PC-3 (cell line): Measurements from ENCODE around the gene HINT3. TPM values are rescaled to one million over a fixed set of nuclear protein-coding genes. Genes with fewer than 3 reads are reported as not detected.

Experiments used
- ATAC-seq: fragments of 200-7000 bp; cut with Tn5 transposase; 2 replicates; pipeline ENCODE4 v1.9.1; 2020; ENCODE audit warnings: mild to moderate bottlenecking, moderate library complexity
- BruUV-seq: library from RNA; stranded (reverse); fragments of 400-500 nt; replicated peaks from 2 replicates; lab custom pipeline; 2021; lab: Mats Ljungman, UMichigan
- CTCF ChIA-PET: fragments of 300-600 bp; sonication (Branson Sonifier 250); formaldehyde crosslinking; loops from one replicate; lab custom pipeline; 2022; ENCODE audit warnings: antibody characterized with exemption; lab: Charles Lee
- POLR2A ChIA-PET: fragments of 300-600 bp; sonication (Branson Sonifier 250); formaldehyde crosslinking; loops from one replicate; lab custom pipeline; 2022; ENCODE audit warnings: antibody characterized with exemption; ENCODE audit not compliant: unreplicated experiment; lab: Charles Lee
- DNase-seq: peaks from one replicate; pipeline ENCODE4 v3.0.0-alpha.2; 2015
- H2AFZ ChIP-seq: fragments of 300-600 bp; sonication (generic); 2 replicates; pipeline ENCODE4 v1.6.0; 2016; ENCODE audit warnings: antibody characterized with exemption, low read length
- H3F3A ChIP-seq: fragments of 300-600 bp; sonication (generic); one replicate; pipeline ENCODE4 v1.6.0; 2017; ENCODE audit warnings: antibody characterized with exemption, low read length, control low read depth, mild to moderate bottlenecking; ENCODE audit not compliant: unreplicated experiment
- H3K27ac ChIP-seq: fragments of 300-600 bp; sonication (generic); 2 replicates; pipeline ENCODE4 v1.5.1; 2016; ENCODE audit warnings: mild to moderate bottlenecking, low read length
- H3K27me3 ChIP-seq: fragments of 300-600 bp; sonication (generic); 2 replicates; pipeline ENCODE4 v1.6.1; 2016; ENCODE audit warnings: low read length, mixed read lengths
- H3K36me3 ChIP-seq: fragments of 300-600 bp; sonication (generic); 2 replicates; pipeline ENCODE4 v1.6.1; 2016; ENCODE audit warnings: low read depth, mixed run types, low read length, mixed read lengths
- H3K4me1 ChIP-seq: fragments of 300-600 bp; sonication (generic); 2 replicates; pipeline ENCODE4 v1.5.1; 2016; ENCODE audit warnings: low read length; ENCODE audit not compliant: insufficient read depth
- H3K4me2 ChIP-seq: fragments of 300-600 bp; sonication (generic); 2 replicates; pipeline ENCODE4 v1.6.0; 2016; ENCODE audit warnings: low read length
- H3K4me3 ChIP-seq: fragments of 300-600 bp; sonication (generic); 2 replicates; pipeline ENCODE4 v1.5.1; 2016; ENCODE audit warnings: mild to moderate bottlenecking, low read length, mixed read lengths
- H3K79me2 ChIP-seq: fragments of 300-600 bp; sonication (generic); 2 replicates; pipeline ENCODE4 v1.6.1; 2017; ENCODE audit warnings: low read length, mixed read lengths
- H3K9ac ChIP-seq: fragments of 300-600 bp; sonication (generic); 2 replicates; pipeline ENCODE4 v1.6.0; 2016; ENCODE audit warnings: mild to moderate bottlenecking, low read length
- H3K9me2 ChIP-seq: fragments of 300-600 bp; sonication (generic); replicated peaks from 2 replicates; pipeline ENCODE4 v1.6.1; 2016; ENCODE audit warnings: mixed run types, low read length, mixed read lengths
- H3K9me3 ChIP-seq: fragments of 300-600 bp; sonication (generic); 2 replicates; pipeline ENCODE4 v1.6.1; 2016; ENCODE audit warnings: low read length, mixed read lengths
- H4K20me1 ChIP-seq: fragments of 300-600 bp; sonication (generic); 2 replicates; pipeline ENCODE4 v1.6.1; 2016; ENCODE audit warnings: low read length, mixed read lengths
- CTCF ChIP-seq: fragments of 300-600 bp; sonication (generic); conservative IDR thresholded peaks from 2 replicates; pipeline ENCODE4 v1.5.1; 2017; ENCODE audit warnings: antibody characterized with exemption, low read depth, mild to moderate bottlenecking, low read length
- EZH2 ChIP-seq: fragments of 300-600 bp; sonication (generic); IDR thresholded peaks from one replicate; pipeline ENCODE4 v1.6.1; 2017; ENCODE audit warnings: antibody characterized with exemption, mild to moderate bottlenecking, low read length; ENCODE audit not compliant: unreplicated experiment
- EZH2phosphoT487 ChIP-seq: fragments of 300-600 bp; sonication (generic); IDR thresholded peaks from 2 replicates; pipeline ENCODE4 v1.6.1; 2018; ENCODE audit warnings: mild to moderate bottlenecking, antibody characterized with exemption, low read length, borderline replicate concordance
- intact Hi-C: fragments of 100-400 bp; cut with micrococcal nuclease; formaldehyde crosslinking; loops from 2 replicates; pipeline ENCODE4 v1.9.0; 2023
- total RNA-seq: library from RNA; depleted of rRNA; stranded (reverse); fragments of >200 nt; gene quantifications from 2 replicates; pipeline ENCODE4 v1.2.3, GENCODE V29; 2014

HINT3 gene
- total RNA-seq, 1 experiment from 2014 or later, result 7.8 TPM

GRCh38 chr6:125913145-125913544 lies 43.4 kb upstream of the HINT3 start:
- Histone ChIP-seq H2AFZ (no peak overlapping the region), H3K4me1 (peaks cover 20% of the 10 kb centered on the region), H3K27me3 (no peaks in the 10 kb centered on the region), H3K4me2 (peak overlapping the region; percentile 81), H3K4me3 (no peak overlapping the region), H3K9ac (peak overlapping the region; percentile 39; the same call in 1 of the 2 replicates), H3K27ac (peak overlapping the region; percentile 80), H3K79me2 (no peaks in the 10 kb centered on the region), H4K20me1 (no peaks in the 10 kb centered on the region), H3K9me3 (no peaks in the 10 kb centered on the region), H3K9me2 (no peaks in the 10 kb centered on the region), H3K36me3 (no peaks in the 10 kb centered on the region), H3F3A (no peaks in the 10 kb centered on the region)
- ATAC-seq, result no peak
- ChIA-PET CTCF (no interaction called here), POLR2A (no interaction called here)
- BruUV-seq, result no TSS peak
- TF ChIP-seq CTCF (no peak), EZH2phosphoT487 (no peak), EZH2 (no peak)
- no peak for DNase-seq
- intact Hi-C loops, result no loop called here

GRCh38 chr6:125913864-125914351 lies 42.7 kb upstream of the HINT3 start:
- no peak for TF ChIP-seq EZH2phosphoT487
- no peak for TF ChIP-seq CTCF
- no peak for TF ChIP-seq EZH2
- no TSS peak for BruUV-seq
- H2AFZ ChIP-seq, result no peak overlapping the region
- no peaks in the 10 kb centered on the region for H3K79me2 ChIP-seq
- H3K4me1 ChIP-seq, result peaks cover 27% of the 10 kb centered on the region
- H3K27me3 ChIP-seq, result no peaks in the 10 kb centered on the region
- peak; percentile 85 for ATAC-seq
- H3K4me2 ChIP-seq, result peak overlapping the region; percentile 81
- no peaks in the 10 kb centered on the region for H3K36me3 ChIP-seq
- H3F3A ChIP-seq, result no peaks in the 10 kb centered on the region
- H3K4me3 ChIP-seq, result peak overlapping the region; percentile 56; the same call in 1 of the 2 replicates
- H4K20me1 ChIP-seq, result no peaks in the 10 kb centered on the region
- intact Hi-C loops, result no loop called here
- H3K27ac ChIP-seq, result peak overlapping the region; percentile 80
- DNase-seq, result peak; percentile 94
- H3K9ac ChIP-seq, result 0 out of 2 replicates have a peak overlapping the region, but pooled peaks have one; percentile 39
- no peaks in the 10 kb centered on the region for H3K9me3 ChIP-seq
- CTCF ChIA-PET, result interaction anchor here (1.0 to 1.3 kb wide), 2 partner anchors 42 to 56 kb away, joined by 3 to 7 read pairs; no protein-coding TSS in a partner anchor
- no peaks in the 10 kb centered on the region for H3K9me2 ChIP-seq
- POLR2A ChIA-PET, result no interaction called here

GRCh38 chr6:125918230-125918629 lies 38.3 kb upstream of the HINT3 start:
- H3K27ac ChIP-seq, result peak overlapping the region; percentile 90
- no peaks in the 10 kb centered on the region for H3K27me3 ChIP-seq
- ChIA-PET CTCF (no interaction called here), POLR2A (no interaction called here)
- H3K9ac ChIP-seq, result peak overlapping the region; percentile 54
- no TSS peak for BruUV-seq
- H3K9me2 ChIP-seq, result no peaks in the 10 kb centered on the region
- peaks cover 2% of the 10 kb centered on the region; the same call in 1 of the 2 replicates for H3K36me3 ChIP-seq
- H4K20me1 ChIP-seq, result no peaks in the 10 kb centered on the region
- DNase-seq (no peak), ATAC-seq (no peak)
- intact Hi-C loops, result loop anchor here (2.0 to 5.0 kb wide), 2 partner anchors 34 to 45 kb away; no protein-coding TSS in a partner anchor
- TF ChIP-seq EZH2 (no peak), CTCF (no peak)
- H3F3A ChIP-seq, result no peaks in the 10 kb centered on the region
- peaks cover 53% of the 10 kb centered on the region for H3K4me1 ChIP-seq
- no peaks in the 10 kb centered on the region for H3K9me3 ChIP-seq
- peak overlapping the region; percentile 68; the same call in 1 of the 2 replicates for H3K4me3 ChIP-seq
- peak overlapping the region; percentile 78 for H3K4me2 ChIP-seq
- H3K79me2 ChIP-seq, result peaks cover 5% of the 10 kb centered on the region; the same call in 1 of the 2 replicates
- H2AFZ ChIP-seq, result peak overlapping the region; percentile 57
